Measurements from ENCODE around the gene FARP1.
"Not testable (repeated sequence)": the region's sequence is repeated elsewhere in the genome, so short reads cannot be mapped to it uniquely, and the experiment has no call there.

The FARP1 gene

GRCh38 chr13:98364647-98365046 is 221.8 kb downstream of the FARP1 start:
- DNase-seq (ENCODE audit: low spot score): no peak

- DNase-seq (ENCODE audit: low spot score): no peak
Observed at GRCh38 chr13:98365302-98365701, 222.4 kb downstream of the FARP1 start.

- no peak for DNase-seq (ENCODE audit: low spot score)
Observed at GRCh38 chr13:98366010-98366409, 223.1 kb downstream of the FARP1 start.

GRCh38 chr13:98366443-98366842 is 223.5 kb downstream of the FARP1 start:
- no peak for DNase-seq (ENCODE audit: low spot score)

- DNase-seq (ENCODE audit: low spot score): no peak
Observed at GRCh38 chr13:98366959-98367358, 224.1 kb downstream of the FARP1 start.

GRCh38 chr13:98368019-98368418 is 225.1 kb downstream of the FARP1 start:
- no peak for DNase-seq (ENCODE audit: low spot score)

- not testable (repeated sequence) for DNase-seq (ENCODE audit: low spot score)
Observed at GRCh38 chr13:98369520-98369919, 226.6 kb downstream of the FARP1 start.

- DNase-seq (ENCODE audit: low spot score): no peak
Observed at GRCh38 chr13:98370261-98370660, 227.4 kb downstream of the FARP1 start.

- DNase-seq (ENCODE audit: low spot score): no peak
Observed at GRCh38 chr13:98370806-98371515, 228.1 kb downstream of the FARP1 start.

- no peak for DNase-seq (ENCODE audit: low spot score)
Observed at GRCh38 chr13:98371516-98372023, 228.7 kb downstream of the FARP1 start.

- DNase-seq (ENCODE audit: low spot score): no peak
Observed at GRCh38 chr13:98372876-98373275, 230.0 kb downstream of the FARP1 start.

GRCh38 chr13:98374750-98375149 is 231.9 kb downstream of the FARP1 start:
- DNase-seq (ENCODE audit: low spot score): no peak

GRCh38 chr13:98377635-98378378 is 234.9 kb downstream of the FARP1 start:
- DNase-seq (ENCODE audit: low spot score): no peak

- no peak for DNase-seq (ENCODE audit: low spot score)
Observed at GRCh38 chr13:98384739-98385138, 241.8 kb downstream of the FARP1 start.

GRCh38 chr13:98385606-98386005 is 242.7 kb downstream of the FARP1 start:
- no peak for DNase-seq (ENCODE audit: low spot score)

GRCh38 chr13:98386637-98387036 is 243.7 kb downstream of the FARP1 start:
- no peak for DNase-seq (ENCODE audit: low spot score)

GRCh38 chr13:98389319-98389718 is 246.4 kb downstream of the FARP1 start:
- no peak for DNase-seq (ENCODE audit: low spot score)

GRCh38 chr13:98390086-98390715 is 247.3 kb downstream of the FARP1 start:
- no peak for DNase-seq (ENCODE audit: low spot score)

- no peak for DNase-seq (ENCODE audit: low spot score)
Observed at GRCh38 chr13:98393873-98394272, 251.0 kb downstream of the FARP1 start.

GRCh38 chr13:98394820-98395510 is 252.1 kb downstream of the FARP1 start:
- DNase-seq (ENCODE audit: low spot score): no peak

- DNase-seq (ENCODE audit: low spot score): no peak
Observed at GRCh38 chr13:98396071-98396710, 253.3 kb downstream of the FARP1 start.

GRCh38 chr13:98397221-98397620 is 254.3 kb downstream of the FARP1 start:
- DNase-seq (ENCODE audit: low spot score): no peak

Data from putamen (tissue), 1 donor.